ENCODE measurements around the gene SYNGR1.

SYNGR1 gene

DNA sequence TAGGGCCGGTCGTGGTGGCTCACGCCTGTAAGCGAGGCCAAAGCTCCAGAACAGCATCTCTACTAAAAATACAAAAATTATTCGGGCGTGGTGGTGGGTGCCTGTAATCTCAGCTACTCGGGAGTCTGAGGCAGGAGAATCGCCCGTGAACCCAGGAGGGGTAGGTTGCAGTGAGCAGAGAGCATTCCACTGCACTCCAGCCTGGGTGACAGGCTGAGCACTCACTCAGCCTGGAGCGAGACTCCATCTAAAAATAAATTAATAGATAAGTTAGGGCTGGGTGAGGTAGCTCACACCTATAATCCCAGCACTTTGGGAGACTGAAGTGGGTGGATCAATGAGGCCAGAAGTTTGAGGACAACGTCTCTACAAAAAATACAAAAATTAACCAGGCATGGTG is 39.6 kb downstream of the SYNGR1 start:
- TF ChIP-seq, protein P1, sequence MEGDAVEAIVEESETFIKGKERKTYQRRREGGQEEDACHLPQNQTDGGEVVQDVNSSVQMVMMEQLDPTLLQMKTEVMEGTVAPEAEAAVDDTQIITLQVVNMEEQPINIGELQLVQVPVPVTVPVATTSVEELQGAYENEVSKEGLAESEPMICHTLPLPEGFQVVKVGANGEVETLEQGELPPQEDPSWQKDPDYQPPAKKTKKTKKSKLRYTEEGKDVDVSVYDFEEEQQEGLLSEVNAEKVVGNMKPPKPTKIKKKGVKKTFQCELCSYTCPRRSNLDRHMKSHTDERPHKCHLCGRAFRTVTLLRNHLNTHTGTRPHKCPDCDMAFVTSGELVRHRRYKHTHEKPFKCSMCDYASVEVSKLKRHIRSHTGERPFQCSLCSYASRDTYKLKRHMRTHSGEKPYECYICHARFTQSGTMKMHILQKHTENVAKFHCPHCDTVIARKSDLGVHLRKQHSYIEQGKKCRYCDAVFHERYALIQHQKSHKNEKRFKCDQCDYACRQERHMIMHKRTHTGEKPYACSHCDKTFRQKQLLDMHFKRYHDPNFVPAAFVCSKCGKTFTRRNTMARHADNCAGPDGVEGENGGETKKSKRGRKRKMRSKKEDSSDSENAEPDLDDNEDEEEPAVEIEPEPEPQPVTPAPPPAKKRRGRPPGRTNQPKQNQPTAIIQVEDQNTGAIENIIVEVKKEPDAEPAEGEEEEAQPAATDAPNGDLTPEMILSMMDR (IDR thresholded peaks at IDR 0.05; ENCODE audit: borderline replicate concordance, control extremely low read depth, extremely low read depth, insufficient read depth, missing control alignments) = no peak
- DNase-seq (ENCODE audit: low spot score) = no peak
- in situ Hi-C loops (cut with MboI; ENCODE audit: low sequenced_read_pairs, unreplicated experiment) = no loop called here

DNA sequence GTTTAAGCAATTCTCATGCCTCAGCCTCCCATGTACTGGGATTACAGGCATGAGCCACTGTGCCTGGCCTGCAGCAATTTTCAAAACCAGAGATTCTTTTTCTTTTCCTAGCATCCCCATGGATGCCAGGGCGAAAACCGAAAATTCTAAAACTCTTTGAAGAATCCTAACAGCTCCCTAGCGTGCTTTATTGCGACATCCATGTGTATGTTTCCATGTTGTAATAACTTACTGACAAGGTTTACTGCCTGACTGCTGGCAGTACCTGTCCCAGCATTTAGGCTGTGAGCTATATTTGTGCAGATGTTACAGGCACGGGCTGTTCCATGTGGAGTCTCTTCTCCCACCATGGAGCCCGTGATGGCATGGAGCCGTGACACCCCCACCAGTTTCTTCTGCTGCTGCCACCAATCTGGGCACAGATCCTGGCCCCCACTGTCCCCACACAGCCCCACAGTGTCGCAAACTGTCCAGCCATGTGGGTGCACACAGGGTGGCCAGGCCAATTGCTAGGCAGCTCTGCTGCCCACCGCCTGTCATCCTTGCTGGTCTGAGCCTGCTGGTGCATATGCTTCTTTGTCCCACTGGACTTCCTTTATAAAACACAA is 42.7 kb downstream of the SYNGR1 start:
- TF ChIP-seq, protein P1 (IDR thresholded peaks at IDR 0.05; ENCODE audit: borderline replicate concordance, control extremely low read depth, extremely low read depth, insufficient read depth, missing control alignments) = no peak
- in situ Hi-C loops (cut with MboI; ENCODE audit: low sequenced_read_pairs, unreplicated experiment) = no loop called here
- no peak for DNase-seq (ENCODE audit: low spot score)

DNA sequence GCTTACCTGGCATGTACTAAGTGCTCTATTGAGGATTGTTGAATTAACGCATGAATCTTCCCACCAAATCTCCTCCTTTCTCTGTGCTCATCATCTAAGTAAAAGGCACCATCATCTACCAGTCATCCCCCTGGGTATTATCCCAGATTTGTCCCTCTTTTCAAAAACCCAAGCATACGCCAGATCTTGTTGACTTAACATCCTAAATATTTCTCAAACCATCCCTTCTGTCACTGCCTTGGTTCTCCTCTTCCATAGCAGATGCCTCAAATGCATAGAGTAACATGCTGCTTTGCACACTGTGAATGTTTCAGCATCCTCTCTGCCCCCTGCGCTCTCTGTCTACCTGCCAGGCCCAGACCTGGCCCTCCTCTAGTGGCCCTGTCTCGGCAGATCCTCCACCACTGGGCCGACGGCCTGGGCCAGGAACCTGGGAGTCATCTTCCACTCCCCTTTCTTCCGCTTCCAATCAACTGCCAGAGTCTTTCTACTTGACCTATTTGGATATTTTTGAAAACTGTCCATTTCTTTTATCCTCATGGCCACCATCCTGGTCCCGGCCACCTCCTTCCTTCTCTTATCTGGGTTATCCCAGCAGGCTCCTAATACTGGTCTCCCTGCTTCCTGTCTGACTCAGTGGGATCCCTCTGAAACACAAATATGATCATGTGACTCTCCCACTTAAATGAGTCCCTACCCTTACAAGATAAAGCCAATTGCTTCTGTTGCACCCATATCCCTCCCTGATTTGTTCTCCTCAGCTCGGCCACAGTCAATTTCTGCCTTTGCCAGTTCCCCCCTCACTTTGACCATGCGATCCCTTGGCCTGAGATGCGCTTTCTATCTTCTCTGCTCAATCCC is 46.4 kb downstream of the SYNGR1 start:
- TF ChIP-seq, protein P1 (IDR thresholded peaks at IDR 0.05; ENCODE audit: borderline replicate concordance, control extremely low read depth, extremely low read depth, insufficient read depth, missing control alignments) = no peak
- no peak for DNase-seq (ENCODE audit: low spot score)
- in situ Hi-C loops (cut with MboI; ENCODE audit: low sequenced_read_pairs, unreplicated experiment) = no loop called here

DNA sequence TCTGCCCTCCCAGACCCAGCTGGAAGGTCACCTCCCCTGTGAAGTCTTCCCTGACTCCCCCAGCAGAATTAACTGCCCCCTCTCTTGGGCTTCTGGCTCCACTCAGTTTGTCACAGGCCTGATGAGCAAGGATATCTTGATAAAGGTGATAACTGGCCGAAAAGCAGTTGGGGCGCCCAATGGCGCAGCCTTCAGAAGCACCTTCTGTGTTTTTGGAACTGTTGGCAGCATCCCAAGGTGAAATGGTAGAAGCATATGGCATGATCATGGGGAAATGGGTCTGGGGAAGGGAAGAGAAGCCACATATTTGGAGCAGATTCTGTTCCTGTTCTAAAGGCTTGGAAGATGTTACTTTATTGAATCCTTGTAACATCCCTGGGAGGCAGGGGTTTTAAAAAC is 47.0 kb downstream of the SYNGR1 start:
- TF ChIP-seq, protein P1 (IDR thresholded peaks at IDR 0.05; ENCODE audit: borderline replicate concordance, control extremely low read depth, extremely low read depth, insufficient read depth, missing control alignments) = no peak
- in situ Hi-C loops (cut with MboI; ENCODE audit: low sequenced_read_pairs, unreplicated experiment) = no loop called here
- no peak for DNase-seq (ENCODE audit: low spot score)

DNA sequence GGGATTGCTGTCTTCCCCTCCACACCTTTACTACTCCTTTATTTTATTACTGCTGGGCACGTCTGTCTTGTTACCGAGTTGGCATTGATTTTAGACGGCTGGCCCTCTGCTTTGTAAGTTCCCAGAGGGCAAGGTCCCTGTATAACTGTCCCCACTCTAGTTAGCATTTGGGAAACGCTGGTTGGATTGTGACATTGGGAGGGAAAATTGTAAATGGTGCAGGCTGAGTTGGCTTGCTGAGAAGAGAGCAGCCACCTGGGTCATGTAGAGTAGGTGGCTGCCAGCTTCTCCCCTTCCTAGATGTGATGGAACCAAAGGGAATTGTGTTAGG is 51.5 kb downstream of the SYNGR1 start:
- TF ChIP-seq, protein P1 (IDR thresholded peaks at IDR 0.05; ENCODE audit: borderline replicate concordance, control extremely low read depth, extremely low read depth, insufficient read depth, missing control alignments) = no peak
- no peak for DNase-seq (ENCODE audit: low spot score)
- in situ Hi-C loops (cut with MboI; ENCODE audit: low sequenced_read_pairs, unreplicated experiment) = no loop called here

DNA sequence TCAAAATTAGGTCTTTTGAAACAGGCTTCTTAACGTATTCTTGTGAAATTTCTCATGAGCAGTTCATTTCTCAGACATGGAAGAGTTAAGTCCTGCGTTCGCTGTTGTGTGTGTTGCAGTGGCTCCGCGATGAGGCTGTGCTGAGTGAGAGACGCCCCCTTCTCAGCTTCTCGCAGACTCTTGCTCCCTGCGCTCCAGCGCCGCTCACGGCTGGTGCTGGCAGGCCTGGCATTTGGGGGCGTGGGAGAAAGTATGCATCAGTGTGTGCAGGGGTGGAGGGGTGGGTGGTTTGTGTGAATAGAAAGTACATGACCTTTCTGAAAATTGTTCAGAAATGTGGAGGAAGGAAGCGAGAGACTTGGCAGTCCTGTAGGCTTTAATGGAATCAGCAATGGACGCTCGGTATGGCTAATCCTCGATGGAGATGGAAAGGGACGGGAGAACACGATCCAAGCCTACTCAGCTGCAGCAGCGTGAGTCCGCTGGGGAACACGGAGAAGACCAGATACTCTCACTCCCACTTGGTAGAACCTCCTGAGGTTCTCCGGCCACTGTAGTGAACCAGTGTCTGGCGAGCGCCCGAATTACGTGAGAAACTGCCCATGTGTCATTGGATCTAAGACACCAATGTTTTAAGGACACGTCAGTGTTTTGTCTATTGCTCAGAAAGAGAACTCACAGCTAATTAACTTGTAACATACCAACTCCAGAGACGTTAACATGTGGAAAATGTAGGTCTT is 55.7 kb downstream of the SYNGR1 start:
- TF ChIP-seq, protein P1 (IDR thresholded peaks at IDR 0.05; ENCODE audit: borderline replicate concordance, control extremely low read depth, extremely low read depth, insufficient read depth, missing control alignments) = no peak
- DNase-seq (ENCODE audit: low spot score) = no peak
- in situ Hi-C loops (cut with MboI; ENCODE audit: low sequenced_read_pairs, unreplicated experiment) = no loop called here
